NB4 (cell line): ENCODE data around the gene RNASET2.

Source experiments
- DNase-seq: peaks from one replicate; pipeline ENCODE4 v3.0.0; 2010; ENCODE audit warnings: low read depth
- H3K4me3 ChIP-seq: one replicate; pipeline ENCODE4 v1.5.1; 2011; ENCODE audit warnings: mild to moderate bottlenecking, low read depth, low read length, moderate library complexity
- CTCF ChIP-seq: IDR thresholded peaks from one replicate; pipeline ENCODE4 v1.5.1; 2012; ENCODE audit warnings: low read depth, low read length
- MAX ChIP-seq: IDR thresholded peaks from 2 replicates; pipeline ENCODE4 v1.6.1; 2011; ENCODE audit warnings: low read depth, low read length
- MYC ChIP-seq: IDR thresholded peaks from 2 replicates; pipeline ENCODE4 v1.6.1; 2011; ENCODE audit warnings: low read depth, low read length
- POLR2A ChIP-seq: IDR thresholded peaks from 2 replicates; pipeline ENCODE4 v1.6.1; 2011; ENCODE audit warnings: mild to moderate bottlenecking; ENCODE audit not compliant: insufficient read length; ENCODE audit errors: extremely low read depth

The RNASET2 gene

GRCh38 chr6:166988674-166989201 is 32.4 kb upstream of the RNASET2 start:
- no peak for DNase-seq
- no peak overlapping the region for H3K4me3 ChIP-seq

GRCh38 chr6:166987930-166988329 is 31.6 kb upstream of the RNASET2 start:
- H3K4me3 ChIP-seq: no peak overlapping the region
- TF ChIP-seq MYC (no peak), CTCF (no peak), POLR2A (no peak)
- DNase-seq: no peak

More at GRCh38 chr6:166988674-166989201, 32.4 kb upstream of the RNASET2 start:
- no peak for TF ChIP-seq CTCF
- no peak for TF ChIP-seq MYC
- no peak for TF ChIP-seq MAX
- TF ChIP-seq POLR2A: no peak

- no peak for DNase-seq
- no peak overlapping the region for H3K4me3 ChIP-seq
- no peak for TF ChIP-seq POLR2A
- no peak for TF ChIP-seq MYC
- no peak for TF ChIP-seq MAX
- TF ChIP-seq CTCF: no peak
Observed at GRCh38 chr6:166987448-166987847, 31.1 kb upstream of the RNASET2 start.

GRCh38 chr6:166980738-166981137 is 24.4 kb upstream of the RNASET2 start:
- TF ChIP-seq CTCF (no peak), MAX (no peak), MYC (no peak), POLR2A (no peak)
- H3K4me3 ChIP-seq: no peak overlapping the region
- DNase-seq: no peak

- no peak overlapping the region for H3K4me3 ChIP-seq
- TF ChIP-seq MYC (no peak), POLR2A (no peak), MAX (no peak), CTCF (no peak)
- no peak for DNase-seq
Observed at GRCh38 chr6:166977621-166978525, 21.5 kb upstream of the RNASET2 start.
